Ectodermal cell (in vitro differentiated cells): ENCODE results near the gene CSRNP3.

Source experiments
- H3K27ac ChIP-seq: 2 replicates; pipeline ENCODE4 v1.7.0; 2013; ENCODE audit warnings: mild to moderate bottlenecking, low read depth, low read length; ENCODE audit not compliant: insufficient read depth, poor library complexity, severe bottlenecking
- H3K27me3 ChIP-seq: 2 replicates; pipeline ENCODE4 v1.7.0; 2013; ENCODE audit warnings: mild to moderate bottlenecking, low read length; ENCODE audit not compliant: insufficient read depth, control insufficient read depth, poor library complexity, severe bottlenecking
- H3K36me3 ChIP-seq: one replicate; pipeline ENCODE4 v1.7.0; 2013; ENCODE audit warnings: low read length; ENCODE audit not compliant: control insufficient read depth, insufficient read depth
- H3K4me1 ChIP-seq: one replicate; pipeline ENCODE4 v1.7.0; 2013; ENCODE audit warnings: low read length; ENCODE audit not compliant: control insufficient read depth, insufficient read depth
- H3K4me3 ChIP-seq: 2 replicates; pipeline ENCODE4 v1.7.0; 2013; ENCODE audit warnings: low read depth, low read length, control low read depth; ENCODE audit not compliant: insufficient read depth
- H3K9me3 ChIP-seq: 2 replicates; pipeline ENCODE4 v1.7.0; 2013; ENCODE audit warnings: mild to moderate bottlenecking, low read length, moderate library complexity; ENCODE audit not compliant: control insufficient read depth
- WGBS, 2 experiments: methylation state at CpG; one replicate each; pipeline ENCODE4 v1.1.7; 2013; ENCODE audit warnings: missing lambda C conversion rate in 2 of 2; 5-methylcytosine and 5-hydroxymethylcytosine counted together

Gene CSRNP3

DNA sequence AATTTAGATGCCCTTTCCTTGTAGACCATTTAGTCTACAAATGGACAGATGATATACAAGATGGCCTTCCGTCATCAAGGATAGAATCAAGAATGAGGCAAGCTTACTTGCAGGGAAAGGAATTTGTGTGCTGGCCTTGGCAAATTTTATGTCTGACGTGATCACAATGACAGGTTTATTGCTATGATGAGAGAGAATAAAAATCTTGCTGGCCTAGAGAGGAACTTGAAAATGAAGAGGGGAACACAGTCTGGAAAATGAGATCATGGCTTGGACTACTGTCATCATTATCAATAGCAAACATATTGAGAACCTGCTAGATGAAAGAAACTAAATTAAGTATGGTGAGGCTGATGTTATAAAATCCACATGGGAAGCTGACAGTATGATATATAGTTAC, 66.0 kb downstream of the CSRNP3 start:
- Histone ChIP-seq H3K9me3 (no peaks in the 10 kb centered on the region), H3K27me3 (no peaks in the 10 kb centered on the region), H3K4me1 (no peaks in the 10 kb centered on the region), H3K4me3 (no peak overlapping the region), H3K27ac (no peak overlapping the region), H3K36me3 (no peaks in the 10 kb centered on the region)
- WGBS, 2 experiments, result 66 to 69% methylated on average over 2 of the region's 2 CpGs

DNA sequence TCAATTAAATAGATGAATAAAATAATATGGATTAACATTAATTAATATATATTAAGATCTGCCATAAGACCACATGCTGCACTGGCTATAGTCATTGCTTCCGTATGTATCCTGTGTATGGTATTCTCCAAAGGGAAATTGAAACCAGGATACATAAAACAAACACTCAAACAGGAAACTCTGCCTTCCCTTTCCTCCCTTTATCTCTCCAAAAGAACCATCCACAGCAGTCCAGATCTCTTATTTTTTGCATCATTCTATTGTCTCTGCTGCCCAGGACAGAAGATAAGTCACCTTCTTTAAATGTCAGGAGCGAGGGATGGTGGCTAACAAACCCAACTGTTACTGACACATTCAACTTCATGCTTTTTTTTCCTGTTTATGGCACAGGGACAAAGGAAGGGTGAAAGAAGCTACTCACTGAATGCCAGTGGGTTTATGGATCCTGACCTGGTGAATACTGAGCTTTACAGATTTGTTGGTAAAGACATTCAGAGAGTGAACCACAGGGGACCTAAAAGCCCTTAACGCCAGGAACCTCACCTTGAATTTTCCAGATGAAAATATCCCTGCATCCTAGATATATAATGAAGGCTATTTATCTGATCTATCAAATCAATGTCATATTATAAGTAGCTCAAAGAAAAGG, 67.5 kb downstream of the CSRNP3 start:
- Histone ChIP-seq H3K36me3 (no peaks in the 10 kb centered on the region), H3K9me3 (no peaks in the 10 kb centered on the region), H3K4me3 (no peak overlapping the region), H3K4me1 (no peaks in the 10 kb centered on the region), H3K27me3 (no peaks in the 10 kb centered on the region), H3K27ac (no peak overlapping the region)
- WGBS, 2 experiments, result 52 to 92% methylated on average over 2 to 3 of the region's 3 CpGs

DNA sequence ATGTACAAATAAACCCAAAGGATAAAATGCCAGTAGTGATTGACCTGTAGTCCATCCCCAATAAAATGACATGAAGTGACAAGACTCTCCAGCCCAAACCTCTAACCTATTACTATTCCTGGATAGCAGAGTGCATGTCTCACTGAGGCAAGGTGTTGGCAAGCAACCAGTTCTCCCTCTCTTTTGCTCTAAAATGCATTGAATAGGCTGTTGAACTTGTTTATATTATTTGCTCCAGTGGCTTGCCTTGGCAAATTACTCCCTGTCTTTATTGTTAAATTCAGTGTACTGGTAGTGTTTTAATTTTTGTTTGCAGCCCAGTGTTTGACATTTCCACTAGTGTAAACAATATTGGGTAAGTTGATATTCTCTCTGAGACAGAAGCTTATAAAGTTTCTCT, 70.5 kb downstream of the CSRNP3 start:
- H3K27me3 ChIP-seq, result no peaks in the 10 kb centered on the region
- H3K9me3 ChIP-seq, result no peaks in the 10 kb centered on the region
- H3K4me1 ChIP-seq, result no peaks in the 10 kb centered on the region
- H3K4me3 ChIP-seq, result no peak overlapping the region
- H3K36me3 ChIP-seq, result no peaks in the 10 kb centered on the region
- no peak overlapping the region for H3K27ac ChIP-seq

DNA sequence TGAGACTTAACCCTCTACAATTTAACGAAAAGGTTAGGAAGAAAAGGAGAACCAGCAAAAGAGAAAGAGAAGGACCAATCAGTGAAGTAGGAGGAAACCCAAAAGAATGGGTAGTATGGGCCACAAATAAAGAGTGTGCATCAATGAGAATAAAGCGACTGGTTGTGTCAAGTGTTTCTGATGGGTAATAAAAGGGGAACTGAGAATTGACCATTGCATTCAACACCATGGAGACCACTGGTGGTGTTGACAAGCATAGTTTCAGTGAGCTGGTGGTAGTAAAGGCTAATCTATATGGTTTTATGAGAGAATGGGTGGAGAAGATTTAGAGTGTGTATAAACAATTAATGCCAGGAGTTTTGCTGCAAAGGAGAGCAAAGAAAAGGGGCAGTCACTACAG, 75.4 kb downstream of the CSRNP3 start:
- Histone ChIP-seq H3K27ac (no peak overlapping the region), H3K27me3 (no peaks in the 10 kb centered on the region), H3K4me3 (no peak overlapping the region), H3K36me3 (no peaks in the 10 kb centered on the region), H3K9me3 (no peaks in the 10 kb centered on the region), H3K4me1 (no peaks in the 10 kb centered on the region)
- 90 to 92% methylated on average over 2 of the region's 2 CpGs for WGBS, 2 experiments

DNA sequence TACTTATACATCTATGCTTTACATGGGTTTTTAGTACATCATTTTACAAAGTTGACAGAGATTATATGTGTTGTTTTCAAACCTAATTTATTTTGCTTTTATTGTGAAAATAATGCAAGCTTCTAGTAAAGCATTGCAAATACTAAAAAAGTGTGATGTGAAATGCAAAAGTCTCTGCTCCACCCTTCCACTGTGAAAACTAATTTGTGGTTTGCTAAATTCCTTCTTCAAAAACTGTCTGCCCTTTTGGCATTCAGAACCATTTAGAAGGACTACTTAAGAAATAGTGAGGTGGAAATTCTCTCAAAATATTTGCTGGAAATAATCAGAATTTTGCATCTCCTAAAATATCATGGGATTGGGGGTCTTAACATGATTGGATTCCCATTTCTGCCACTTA, 78.4 kb downstream of the CSRNP3 start:
- Histone ChIP-seq H3K27me3 (no peaks in the 10 kb centered on the region), H3K36me3 (no peaks in the 10 kb centered on the region), H3K4me1 (no peaks in the 10 kb centered on the region), H3K4me3 (no peak overlapping the region), H3K9me3 (no peaks in the 10 kb centered on the region), H3K27ac (no peak overlapping the region)

DNA sequence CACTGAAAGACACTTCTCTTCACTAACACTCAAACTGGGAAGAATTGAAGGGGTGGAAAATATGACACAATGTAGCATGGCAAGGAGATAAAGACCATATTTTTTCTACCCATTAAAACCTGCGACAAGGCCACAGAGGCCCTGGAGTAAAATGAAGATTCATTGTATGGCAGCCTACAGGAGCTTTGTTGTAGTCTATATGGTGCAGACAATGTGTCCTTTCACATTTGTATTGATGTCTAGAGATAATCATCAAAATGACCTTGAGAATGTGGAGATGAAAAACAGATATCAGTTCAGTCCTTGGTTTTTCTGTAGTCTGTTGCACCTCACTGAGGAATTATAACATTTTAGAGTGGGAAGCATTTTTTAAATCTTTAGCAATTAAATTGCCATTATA, 80.1 kb downstream of the CSRNP3 start:
- no peak overlapping the region for H3K27ac ChIP-seq
- 86 to 100% methylated on average over 1 of the region's 1 CpG for WGBS, 2 experiments
- no peaks in the 10 kb centered on the region for H3K27me3 ChIP-seq
- no peaks in the 10 kb centered on the region for H3K36me3 ChIP-seq
- no peaks in the 10 kb centered on the region for H3K9me3 ChIP-seq
- no peaks in the 10 kb centered on the region for H3K4me1 ChIP-seq
- H3K4me3 ChIP-seq, result no peak overlapping the region

DNA sequence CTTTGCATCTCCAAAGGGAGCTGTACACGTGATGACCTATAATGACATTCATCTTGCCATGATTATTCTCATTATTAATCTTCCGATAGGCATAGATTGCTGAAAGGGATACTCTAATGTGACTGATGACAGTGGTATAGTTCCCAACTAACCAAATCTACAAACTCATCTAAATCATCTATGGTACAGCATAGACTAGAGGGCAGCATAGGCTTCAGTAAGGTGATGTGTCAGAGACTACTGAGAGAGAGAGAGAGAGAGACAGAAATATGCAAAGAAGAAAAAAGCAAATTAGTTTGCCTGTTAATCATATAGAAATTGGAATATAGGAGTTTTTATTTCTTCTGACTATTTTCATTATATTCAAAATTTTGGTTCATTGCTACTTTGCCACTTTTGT, 89.3 kb downstream of the CSRNP3 start:
- H3K4me1 ChIP-seq, result no peaks in the 10 kb centered on the region
- H3K4me3 ChIP-seq, result no peak overlapping the region
- H3K36me3 ChIP-seq, result no peaks in the 10 kb centered on the region
- WGBS, 2 experiments, result 97 to 100% methylated on average over 1 to 2 of the region's 2 CpGs
- H3K27me3 ChIP-seq, result no peaks in the 10 kb centered on the region
- no peak overlapping the region for H3K27ac ChIP-seq
- no peaks in the 10 kb centered on the region for H3K9me3 ChIP-seq

DNA sequence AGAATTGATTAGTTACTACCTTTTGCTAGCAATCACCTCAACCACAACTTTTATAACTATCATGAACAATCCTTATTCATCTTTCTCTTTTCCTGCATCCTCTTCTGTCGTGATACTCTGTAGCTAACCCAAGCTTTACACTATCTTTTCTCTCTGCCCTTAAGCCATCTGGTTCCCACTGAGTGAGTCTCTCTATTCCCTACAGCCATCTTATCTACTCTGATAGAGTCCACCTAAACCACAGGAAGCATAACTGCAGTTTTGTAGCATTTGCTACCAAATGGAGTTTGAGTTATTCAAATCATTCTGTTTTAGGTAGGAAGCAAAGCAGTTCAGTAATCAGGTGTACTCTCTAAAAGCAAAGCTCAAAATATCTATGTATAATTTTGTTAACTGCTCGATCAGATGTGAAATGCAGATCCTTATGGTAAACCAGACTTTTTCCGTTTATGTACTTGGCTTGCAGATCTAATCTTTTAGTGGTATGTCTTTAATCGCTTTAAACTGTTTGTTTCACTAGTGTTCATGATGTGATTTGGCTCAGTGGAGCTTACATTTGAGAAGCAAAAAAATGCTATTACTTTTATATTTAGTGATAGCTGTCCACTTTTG, 91.0 kb downstream of the CSRNP3 start:
- Histone ChIP-seq H3K9me3 (no peaks in the 10 kb centered on the region), H3K4me3 (no peak overlapping the region), H3K27me3 (no peaks in the 10 kb centered on the region), H3K4me1 (no peaks in the 10 kb centered on the region), H3K36me3 (no peaks in the 10 kb centered on the region), H3K27ac (no peak overlapping the region)
- WGBS, 2 experiments, result 96 to 97% methylated on average over 4 of the region's 4 CpGs

DNA sequence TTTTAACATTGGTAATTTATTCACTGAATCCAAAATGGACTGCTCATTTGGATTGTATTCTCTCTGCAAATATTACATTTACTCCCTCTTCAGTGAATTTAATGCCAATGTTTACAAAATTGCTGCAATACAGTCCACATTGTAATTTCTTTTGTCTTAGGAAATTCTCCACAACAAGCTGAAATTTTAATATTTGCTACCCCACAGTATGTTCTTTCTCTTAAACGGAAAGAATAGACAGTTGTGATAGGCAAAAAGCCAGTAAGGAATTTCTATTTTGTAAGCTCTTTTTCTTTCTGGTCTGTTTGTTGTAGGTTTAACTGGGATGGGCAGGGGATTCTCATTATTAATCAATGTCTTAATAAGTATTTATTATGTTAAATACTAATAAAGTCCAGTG, 92.0 kb downstream of the CSRNP3 start:
- H3K9me3 ChIP-seq, result no peaks in the 10 kb centered on the region
- WGBS, 2 experiments, result 100% methylated on average over 1 of the region's 1 CpG; no CpG with 5 or more reads in 1 of the 2 experiments
- no peaks in the 10 kb centered on the region for H3K36me3 ChIP-seq
- H3K27me3 ChIP-seq, result no peaks in the 10 kb centered on the region
- no peaks in the 10 kb centered on the region for H3K4me1 ChIP-seq
- H3K27ac ChIP-seq, result no peak overlapping the region
- no peak overlapping the region for H3K4me3 ChIP-seq

DNA sequence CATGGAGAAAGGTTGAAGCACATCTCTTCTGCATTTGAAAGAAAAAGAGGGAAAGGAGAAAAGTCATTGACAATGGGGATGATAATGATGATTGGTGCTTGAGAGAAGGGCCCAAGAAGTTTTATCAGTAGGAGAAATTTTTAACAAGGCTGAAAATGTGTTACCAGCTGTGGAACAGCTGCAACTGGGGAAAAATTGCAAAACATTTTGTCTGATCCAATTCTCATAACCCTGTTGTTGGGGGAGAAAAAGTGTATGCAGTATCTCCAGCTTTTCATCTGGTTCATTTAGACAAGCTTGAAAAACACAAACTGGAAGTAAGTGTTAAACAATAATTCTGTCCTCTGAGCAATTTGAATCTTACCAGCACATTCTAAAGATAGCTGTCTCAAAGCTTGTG, 92.7 kb downstream of the CSRNP3 start:
- H3K36me3 ChIP-seq, result no peaks in the 10 kb centered on the region
- no peaks in the 10 kb centered on the region for H3K9me3 ChIP-seq
- H3K27me3 ChIP-seq, result no peaks in the 10 kb centered on the region
- H3K4me3 ChIP-seq, result no peak overlapping the region
- H3K4me1 ChIP-seq, result no peaks in the 10 kb centered on the region
- H3K27ac ChIP-seq, result no peak overlapping the region
